Stimulated activated CD4-positive, alpha-beta T cell treated with anti-CD3 and anti-CD28 coated beads, TNF-alpha, amount 100 ng/mL, for 1 hour (primary cell): ENCODE results near the gene VPS35L.
"Not testable (repeated sequence)": the region's sequence is repeated elsewhere in the genome, so short reads cannot be mapped to it uniquely, and the experiment has no call there.

Experiments
- DNase-seq, 3 donors: peaks; one replicate each; pipeline ENCODE4 v3.0.0-alpha.2; 2020; ENCODE audit warnings: low read depth in 3 of 3, low spot score in 1 of 3

The VPS35L gene

GRCh38 chr16:19710191-19710908 is 154.8 kb downstream of the VPS35L start:
- no peak for DNase-seq

- DNase-seq: no peak
Observed at GRCh38 chr16:19710991-19711545, 155.6 kb downstream of the VPS35L start.

GRCh38 chr16:19711643-19712042 is 156.1 kb downstream of the VPS35L start:
- DNase-seq: no peak

- DNase-seq: no peak
Observed at GRCh38 chr16:19712418-19713058, 157.0 kb downstream of the VPS35L start.

GRCh38 chr16:19713697-19714096 is 158.2 kb downstream of the VPS35L start:
- DNase-seq: no peak

- no peak for DNase-seq
Observed at GRCh38 chr16:19715566-19715965, 160.1 kb downstream of the VPS35L start.

- DNase-seq: no peak
Observed at GRCh38 chr16:19716183-19716582, 160.7 kb downstream of the VPS35L start.

GRCh38 chr16:19716728-19717127 is 161.2 kb downstream of the VPS35L start:
- DNase-seq: not testable (repeated sequence)

- DNase-seq: no peak
Observed at GRCh38 chr16:19717314-19717713, 161.8 kb downstream of the VPS35L start.

GRCh38 chr16:19717741-19718623 is 162.5 kb downstream of the VPS35L start, which contains the start of the genes IQCK and KNOP1:
IQCK (plus strand) TSS chr16:19718271; CDS start chr16:19718307, 36 bp downstream.
KNOP1 (minus strand) TSS chr16:19718227; CDS start chr16:19715035, 3,192 bp downstream.
- peak; percentile 72 to 82 (median 75) for DNase-seq

GRCh38 chr16:19718624-19718965 is 163.1 kb downstream of the VPS35L start:
- DNase-seq: no peak

GRCh38 chr16:19722269-19722952 is 166.9 kb downstream of the VPS35L start:
- DNase-seq: no peak

- no peak for DNase-seq
Observed at GRCh38 chr16:19722981-19723380, 167.5 kb downstream of the VPS35L start.

GRCh38 chr16:19728636-19728965 is 173.1 kb downstream of the VPS35L start:
- DNase-seq: no peak

GRCh38 chr16:19733551-19733950 is 178.0 kb downstream of the VPS35L start:
- no peak for DNase-seq

- no peak for DNase-seq
Observed at GRCh38 chr16:19735074-19735867, 179.8 kb downstream of the VPS35L start.

- DNase-seq: no peak
Observed at GRCh38 chr16:19737306-19738038, 182.0 kb downstream of the VPS35L start.

GRCh38 chr16:19741354-19741753 is 185.9 kb downstream of the VPS35L start:
- DNase-seq: no peak

GRCh38 chr16:19743816-19744159 is 188.3 kb downstream of the VPS35L start:
- DNase-seq: no peak

GRCh38 chr16:19744670-19745069 is 189.2 kb downstream of the VPS35L start:
- no peak for DNase-seq
